ENCODE data around the gene ATP6V0E2. TPM values are rescaled to one million over a fixed set of nuclear protein-coding genes. Genes with fewer than 3 reads are reported as not detected.

The ATP6V0E2 gene
- total RNA-seq, 1 experiment from 2014 or later = 26.2 TPM

DNA sequence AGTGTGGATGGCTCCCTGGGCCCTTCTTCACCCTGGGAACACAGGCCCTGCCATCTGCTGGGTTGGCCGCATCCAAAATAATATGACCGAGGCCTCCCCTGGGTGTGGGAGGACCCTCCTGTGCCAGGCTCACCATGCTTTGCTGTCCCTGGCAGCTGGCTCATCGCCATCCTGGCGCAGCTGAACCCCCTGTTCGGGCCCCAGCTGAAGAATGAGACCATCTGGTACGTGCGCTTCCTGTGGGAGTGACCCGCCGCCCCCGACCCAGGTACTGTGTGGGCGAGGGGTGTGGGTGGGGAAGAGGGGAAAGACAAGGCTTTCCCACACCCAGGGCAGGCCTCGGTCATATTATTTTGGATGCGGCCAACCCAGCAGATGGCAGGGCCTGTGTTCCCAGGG is 4.8 kb downstream of the ATP6V0E2 start (continued):
- TF ChIP-seq, protein P1, sequence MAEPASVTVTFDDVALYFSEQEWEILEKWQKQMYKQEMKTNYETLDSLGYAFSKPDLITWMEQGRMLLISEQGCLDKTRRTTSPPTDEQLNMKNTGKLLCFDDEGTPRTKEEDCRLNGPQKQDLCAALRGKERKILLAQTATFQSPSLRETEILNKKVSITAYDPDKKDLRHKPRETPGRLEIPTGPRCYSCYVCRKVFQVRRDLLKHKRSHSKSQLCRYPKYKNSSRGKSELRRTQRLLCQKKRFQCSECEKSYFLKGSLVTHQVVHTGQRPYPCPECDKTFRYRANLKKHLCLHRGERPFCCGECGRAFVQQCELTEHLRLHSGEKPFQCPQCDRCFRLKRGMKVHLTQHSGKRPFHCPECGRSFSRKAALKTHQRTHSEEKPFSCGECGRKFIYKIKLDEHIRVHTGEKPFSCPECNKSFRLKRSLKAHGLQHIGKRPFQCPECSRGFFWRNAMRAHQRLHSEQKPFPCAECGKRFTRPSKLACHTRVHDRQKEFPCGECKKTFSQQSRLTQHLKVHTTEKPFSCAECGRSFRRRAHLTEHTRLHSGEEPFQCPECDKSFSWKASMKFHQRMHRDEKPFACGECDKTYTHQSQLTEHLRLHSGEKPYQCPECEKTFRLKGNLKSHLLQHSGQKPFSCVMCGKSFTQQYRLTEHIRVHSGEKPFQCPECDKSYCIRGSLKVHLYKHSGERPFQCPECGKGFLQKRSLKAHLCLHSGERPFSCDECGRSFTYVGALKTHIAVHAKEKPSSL (CRISPR knock-in tag; conservative IDR thresholded peaks at IDR 0.05) = no peak
- TF ChIP-seq PREB (CRISPR knock-in tag; IDR thresholded peaks at IDR 0.05; ENCODE audit: borderline replicate concordance) (no peak), ELF4 (CRISPR knock-in tag; IDR thresholded peaks at IDR 0.05; ENCODE audit: low read depth) (no peak), ZNF263 (CRISPR knock-in tag; IDR thresholded peaks at IDR 0.05; ENCODE audit: low read depth) (no peak)

DNA sequence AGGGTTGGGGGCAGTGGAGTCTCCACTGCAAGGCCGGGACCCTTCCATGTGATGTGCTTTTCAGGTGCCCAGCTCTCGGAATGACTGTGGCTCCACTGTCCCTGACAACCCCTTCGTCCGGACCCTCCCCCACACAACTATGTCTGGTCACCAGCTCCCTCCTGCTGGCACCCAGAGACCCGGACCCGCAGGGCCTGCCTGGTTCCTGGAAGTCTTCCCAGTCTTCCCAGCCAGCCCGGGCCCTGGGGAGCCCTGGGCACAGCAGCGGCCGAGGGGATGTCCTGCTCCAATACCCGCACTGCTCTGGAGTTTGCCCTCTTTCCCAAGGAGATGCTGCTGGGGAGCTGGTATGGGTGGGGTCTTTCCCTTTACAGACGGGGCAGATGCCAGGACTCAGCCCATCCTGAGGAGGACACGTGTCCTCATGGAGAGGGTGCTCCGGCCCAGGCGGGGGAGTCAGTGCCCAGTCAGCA is 5.5 kb downstream of the ATP6V0E2 start:
- Mint-ChIP-seq H3K4me3 (no peak overlapping the region), H3K9me3 (no peaks in the 10 kb centered on the region), H3K4me1 (peaks cover 12% of the 10 kb centered on the region; the same call in 1 of the 2 replicates), H3K27ac (no peak overlapping the region), H3K36me3 (no peaks in the 10 kb centered on the region), H3K27me3 (ENCODE audit: low read depth) (peaks cover 16% of the 10 kb centered on the region)
- no peak for TF ChIP-seq ETV6 (CRISPR knock-in tag; IDR thresholded peaks at IDR 0.05)
- TF ChIP-seq AR (CRISPR knock-in tag; IDR thresholded peaks at IDR 0.05) = no peak
- no peak for TF ChIP-seq NFYB (CRISPR knock-in tag; conservative IDR thresholded peaks at IDR 0.05; ENCODE audit: low read depth)
- TF ChIP-seq, protein P2, sequence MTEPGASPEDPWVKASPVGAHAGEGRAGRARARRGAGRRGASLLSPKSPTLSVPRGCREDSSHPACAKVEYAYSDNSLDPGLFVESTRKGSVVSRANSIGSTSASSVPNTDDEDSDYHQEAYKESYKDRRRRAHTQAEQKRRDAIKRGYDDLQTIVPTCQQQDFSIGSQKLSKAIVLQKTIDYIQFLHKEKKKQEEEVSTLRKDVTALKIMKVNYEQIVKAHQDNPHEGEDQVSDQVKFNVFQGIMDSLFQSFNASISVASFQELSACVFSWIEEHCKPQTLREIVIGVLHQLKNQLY (CRISPR knock-in tag; IDR thresholded peaks at IDR 0.05) = no peak
- no peak for TF ChIP-seq E2F4 (CRISPR knock-in tag; IDR thresholded peaks at IDR 0.05; ENCODE audit: borderline replicate concordance, low read depth)
- TF ChIP-seq CREM (CRISPR knock-in tag; IDR thresholded peaks at IDR 0.05) = no peak
- no peak for ATAC-seq
- CTCF ChIA-PET = interaction anchor here (3.1 kb wide), 1 partner anchor 18 kb away, joined by 17 read pairs; no protein-coding TSS in a partner anchor
- DNase-seq (ENCODE audit: low spot score) = no peak
- POLR2A ChIA-PET = no interaction called here

- Mint-ChIP-seq H3K9me3 (no peaks in the 10 kb centered on the region), H3K36me3 (no peaks in the 10 kb centered on the region), H3K4me1 (peaks cover 8% of the 10 kb centered on the region), H3K4me3 (no peak overlapping the region), H3K27me3 (ENCODE audit: low read depth) (peaks cover 9% of the 10 kb centered on the region), H3K27ac (no peak overlapping the region)
- ChIA-PET CTCF (interaction anchor here (1.0 to 3.1 kb wide), 2 partner anchors 18 to 1074 kb away, joined by 3 to 17 read pairs; no protein-coding TSS in a partner anchor), POLR2A (no interaction called here)
- DNase-seq (ENCODE audit: low spot score) (no peak), ATAC-seq (no peak)
- TF ChIP-seq ZNF138 (CRISPR knock-in tag; conservative IDR thresholded peaks at IDR 0.05) = no peak
- no peak for TF ChIP-seq GRHL2 (CRISPR knock-in tag; IDR thresholded peaks at IDR 0.05; ENCODE audit: insufficient replicate concordance, severe bottlenecking)
- TF ChIP-seq EMX1 (CRISPR knock-in tag; IDR thresholded peaks at IDR 0.05) = no peak
- TF ChIP-seq FOXK1 (CRISPR knock-in tag; IDR thresholded peaks at IDR 0.05) = no peak
- TF ChIP-seq, protein P3, sequence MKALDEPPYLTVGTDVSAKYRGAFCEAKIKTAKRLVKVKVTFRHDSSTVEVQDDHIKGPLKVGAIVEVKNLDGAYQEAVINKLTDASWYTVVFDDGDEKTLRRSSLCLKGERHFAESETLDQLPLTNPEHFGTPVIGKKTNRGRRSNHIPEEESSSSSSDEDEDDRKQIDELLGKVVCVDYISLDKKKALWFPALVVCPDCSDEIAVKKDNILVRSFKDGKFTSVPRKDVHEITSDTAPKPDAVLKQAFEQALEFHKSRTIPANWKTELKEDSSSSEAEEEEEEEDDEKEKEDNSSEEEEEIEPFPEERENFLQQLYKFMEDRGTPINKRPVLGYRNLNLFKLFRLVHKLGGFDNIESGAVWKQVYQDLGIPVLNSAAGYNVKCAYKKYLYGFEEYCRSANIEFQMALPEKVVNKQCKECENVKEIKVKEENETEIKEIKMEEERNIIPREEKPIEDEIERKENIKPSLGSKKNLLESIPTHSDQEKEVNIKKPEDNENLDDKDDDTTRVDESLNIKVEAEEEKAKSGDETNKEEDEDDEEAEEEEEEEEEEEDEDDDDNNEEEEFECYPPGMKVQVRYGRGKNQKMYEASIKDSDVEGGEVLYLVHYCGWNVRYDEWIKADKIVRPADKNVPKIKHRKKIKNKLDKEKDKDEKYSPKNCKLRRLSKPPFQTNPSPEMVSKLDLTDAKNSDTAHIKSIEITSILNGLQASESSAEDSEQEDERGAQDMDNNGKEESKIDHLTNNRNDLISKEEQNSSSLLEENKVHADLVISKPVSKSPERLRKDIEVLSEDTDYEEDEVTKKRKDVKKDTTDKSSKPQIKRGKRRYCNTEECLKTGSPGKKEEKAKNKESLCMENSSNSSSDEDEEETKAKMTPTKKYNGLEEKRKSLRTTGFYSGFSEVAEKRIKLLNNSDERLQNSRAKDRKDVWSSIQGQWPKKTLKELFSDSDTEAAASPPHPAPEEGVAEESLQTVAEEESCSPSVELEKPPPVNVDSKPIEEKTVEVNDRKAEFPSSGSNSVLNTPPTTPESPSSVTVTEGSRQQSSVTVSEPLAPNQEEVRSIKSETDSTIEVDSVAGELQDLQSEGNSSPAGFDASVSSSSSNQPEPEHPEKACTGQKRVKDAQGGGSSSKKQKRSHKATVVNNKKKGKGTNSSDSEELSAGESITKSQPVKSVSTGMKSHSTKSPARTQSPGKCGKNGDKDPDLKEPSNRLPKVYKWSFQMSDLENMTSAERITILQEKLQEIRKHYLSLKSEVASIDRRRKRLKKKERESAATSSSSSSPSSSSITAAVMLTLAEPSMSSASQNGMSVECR (CRISPR knock-in tag; IDR thresholded peaks at IDR 0.05; ENCODE audit: borderline replicate concordance) = no peak
- no peak for TF ChIP-seq ZNF396 (CRISPR knock-in tag; IDR thresholded peaks at IDR 0.05; ENCODE audit: borderline replicate concordance)
- TF ChIP-seq GABPB1 (CRISPR knock-in tag; IDR thresholded peaks at IDR 0.05) = no peak
- TF ChIP-seq NFATC4 (CRISPR knock-in tag; IDR thresholded peaks at IDR 0.05) = no peak
- TF ChIP-seq KAT7 (CRISPR knock-in tag; IDR thresholded peaks at IDR 0.05; ENCODE audit: borderline replicate concordance) = no peak
Measured at GRCh38 chr7:149879766-149880637, 6.2 kb downstream of the ATP6V0E2 start.

Data from WTC11 (cell line).